Endodermal cell (in vitro differentiated cells): ENCODE data around the gene UPF2. TPM values are rescaled to one million over a fixed set of nuclear protein-coding genes. Genes with fewer than 3 reads are reported as not detected.

Experiments used
- DNase-seq: peaks from one replicate; pipeline ENCODE4 v3.0.0-alpha.2; 2017
- H3K27ac ChIP-seq: 2 replicates; pipeline ENCODE4 v1.5.1; 2013; ENCODE audit warnings: mild to moderate bottlenecking, low read depth, low read length, moderate library complexity
- H3K27me3 ChIP-seq: 2 replicates; pipeline ENCODE4 v1.6.1; 2013; ENCODE audit warnings: mild to moderate bottlenecking, low read length, moderate library complexity; ENCODE audit not compliant: insufficient read depth, control insufficient read depth, poor library complexity, severe bottlenecking
- H3K36me3 ChIP-seq: 2 replicates; pipeline ENCODE4 v1.7.0; 2013; ENCODE audit warnings: mild to moderate bottlenecking, low read length, moderate library complexity; ENCODE audit not compliant: control insufficient read depth, insufficient read depth
- H3K4me1 ChIP-seq: one replicate; pipeline ENCODE4 v1.7.0; 2013; ENCODE audit warnings: low read length; ENCODE audit not compliant: control insufficient read depth, insufficient read depth
- H3K4me3 ChIP-seq: 2 replicates; pipeline ENCODE4 v1.5.1; 2013; ENCODE audit warnings: mild to moderate bottlenecking, low read length, moderate library complexity
- H3K9ac ChIP-seq: 2 replicates; pipeline ENCODE4 v1.6.1; 2013; ENCODE audit warnings: mild to moderate bottlenecking, low read length, moderate library complexity; ENCODE audit not compliant: poor library complexity, severe bottlenecking; ENCODE audit errors: extremely low read depth
- H3K9me3 ChIP-seq: 2 replicates; pipeline ENCODE4 v1.6.1; 2013; ENCODE audit warnings: mild to moderate bottlenecking, low read length, moderate library complexity; ENCODE audit not compliant: control insufficient read depth
- H3K27ac Mint-ChIP-seq: 2 replicates; pipeline ENCODE4 v1.8.0; 2020; ENCODE audit warnings: mixed read lengths
- H3K27me3 Mint-ChIP-seq: 2 replicates; pipeline ENCODE4 v1.8.0; 2021; ENCODE audit warnings: mild to moderate bottlenecking, mixed read lengths; ENCODE audit not compliant: insufficient read depth
- H3K36me3 Mint-ChIP-seq: 2 replicates; pipeline ENCODE4 v1.8.0; 2020; ENCODE audit warnings: low read depth, mixed read lengths
- H3K4me1 Mint-ChIP-seq: 2 replicates; pipeline ENCODE4 v1.8.0; 2020; ENCODE audit warnings: mixed read lengths
- H3K4me3 Mint-ChIP-seq: 2 replicates; pipeline ENCODE4 v1.8.0; 2020; ENCODE audit warnings: mild to moderate bottlenecking, moderate library complexity, mixed read lengths
- H3K9me3 Mint-ChIP-seq: 2 replicates; pipeline ENCODE4 v1.8.0; 2020; ENCODE audit warnings: mild to moderate bottlenecking, mixed read lengths
- WGBS, 2 experiments: methylation state at CpG; one replicate each; pipeline versions ENCODE4 v1.1.5 to v1.1.7; 2013; ENCODE audit warnings: missing lambda C conversion rate in 2 of 2, mixed read lengths in 1 of 2; ENCODE audit not compliant: insufficient coverage in 1 of 2, insufficient read length in 1 of 2; 5-methylcytosine and 5-hydroxymethylcytosine counted together
- total RNA-seq, 2 donors: library from RNA; stranded (reverse); fragmentation: NEBNext Ultra II Directional in 1 of 2; extraction: Animal tissue kit (Norgen Biotek cat#: 25700) in 1 of 2; gene quantifications; 2 replicates in 1 of 2; 3 replicates in 1 of 2; pipeline ENCODE4 v1.2.1, GENCODE V29; 2021
- TF ChIP-seq, protein P1 (sequence below): fragments of 200-600 bp; sonication (generic); conservative IDR thresholded peaks from 2 replicates; pipeline ENCODE4 v1.5.0; 2021; ENCODE audit warnings: antibody characterized with exemption, mild to moderate bottlenecking

Gene UPF2
- total RNA-seq, 2 donors from 2014 or later: 16.8 to 23.4 TPM

DNA sequence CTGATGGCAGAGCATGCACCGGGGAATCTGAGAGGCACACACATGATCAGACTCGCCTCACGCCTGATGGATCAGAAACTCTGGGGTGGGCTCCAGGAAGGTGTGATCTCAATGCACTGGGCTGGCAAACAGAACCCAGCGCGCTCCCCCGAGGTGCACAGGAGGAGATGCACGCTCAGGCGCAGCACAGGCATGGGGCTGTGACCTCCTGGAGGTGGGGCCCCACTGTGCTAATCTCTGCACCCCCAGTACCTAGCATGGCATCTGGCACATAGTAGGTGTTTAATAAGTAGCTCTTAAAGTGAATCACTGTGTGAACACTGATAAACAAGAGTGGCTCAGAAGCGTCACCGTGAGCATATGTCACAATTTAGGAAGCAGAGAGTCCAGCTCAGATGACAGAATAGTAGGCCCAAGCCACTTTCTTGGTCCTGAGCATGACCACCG, 161.6 kb downstream of the UPF2 start:
- Mint-ChIP-seq H3K27ac (no peak overlapping the region), H3K27me3 (peaks cover 2% of the 10 kb centered on the region), H3K4me1 (peaks cover 4% of the 10 kb centered on the region), H3K36me3 (no peaks in the 10 kb centered on the region), H3K4me3 (no peak overlapping the region), H3K9me3 (no peaks in the 10 kb centered on the region)
- Histone ChIP-seq H3K9me3 (no peaks in the 10 kb centered on the region), H3K27ac (no peak overlapping the region), H3K4me3 (no peak overlapping the region), H3K27me3 (no peaks in the 10 kb centered on the region), H3K4me1 (no peaks in the 10 kb centered on the region), H3K9ac (no peak overlapping the region), H3K36me3 (no peaks in the 10 kb centered on the region)
- no peak for DNase-seq
- WGBS, 2 experiments: 85 to 86% methylated on average over 8 to 11 of the region's 11 CpGs
- TF ChIP-seq, protein P1, sequence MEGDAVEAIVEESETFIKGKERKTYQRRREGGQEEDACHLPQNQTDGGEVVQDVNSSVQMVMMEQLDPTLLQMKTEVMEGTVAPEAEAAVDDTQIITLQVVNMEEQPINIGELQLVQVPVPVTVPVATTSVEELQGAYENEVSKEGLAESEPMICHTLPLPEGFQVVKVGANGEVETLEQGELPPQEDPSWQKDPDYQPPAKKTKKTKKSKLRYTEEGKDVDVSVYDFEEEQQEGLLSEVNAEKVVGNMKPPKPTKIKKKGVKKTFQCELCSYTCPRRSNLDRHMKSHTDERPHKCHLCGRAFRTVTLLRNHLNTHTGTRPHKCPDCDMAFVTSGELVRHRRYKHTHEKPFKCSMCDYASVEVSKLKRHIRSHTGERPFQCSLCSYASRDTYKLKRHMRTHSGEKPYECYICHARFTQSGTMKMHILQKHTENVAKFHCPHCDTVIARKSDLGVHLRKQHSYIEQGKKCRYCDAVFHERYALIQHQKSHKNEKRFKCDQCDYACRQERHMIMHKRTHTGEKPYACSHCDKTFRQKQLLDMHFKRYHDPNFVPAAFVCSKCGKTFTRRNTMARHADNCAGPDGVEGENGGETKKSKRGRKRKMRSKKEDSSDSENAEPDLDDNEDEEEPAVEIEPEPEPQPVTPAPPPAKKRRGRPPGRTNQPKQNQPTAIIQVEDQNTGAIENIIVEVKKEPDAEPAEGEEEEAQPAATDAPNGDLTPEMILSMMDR: no peak

DNA sequence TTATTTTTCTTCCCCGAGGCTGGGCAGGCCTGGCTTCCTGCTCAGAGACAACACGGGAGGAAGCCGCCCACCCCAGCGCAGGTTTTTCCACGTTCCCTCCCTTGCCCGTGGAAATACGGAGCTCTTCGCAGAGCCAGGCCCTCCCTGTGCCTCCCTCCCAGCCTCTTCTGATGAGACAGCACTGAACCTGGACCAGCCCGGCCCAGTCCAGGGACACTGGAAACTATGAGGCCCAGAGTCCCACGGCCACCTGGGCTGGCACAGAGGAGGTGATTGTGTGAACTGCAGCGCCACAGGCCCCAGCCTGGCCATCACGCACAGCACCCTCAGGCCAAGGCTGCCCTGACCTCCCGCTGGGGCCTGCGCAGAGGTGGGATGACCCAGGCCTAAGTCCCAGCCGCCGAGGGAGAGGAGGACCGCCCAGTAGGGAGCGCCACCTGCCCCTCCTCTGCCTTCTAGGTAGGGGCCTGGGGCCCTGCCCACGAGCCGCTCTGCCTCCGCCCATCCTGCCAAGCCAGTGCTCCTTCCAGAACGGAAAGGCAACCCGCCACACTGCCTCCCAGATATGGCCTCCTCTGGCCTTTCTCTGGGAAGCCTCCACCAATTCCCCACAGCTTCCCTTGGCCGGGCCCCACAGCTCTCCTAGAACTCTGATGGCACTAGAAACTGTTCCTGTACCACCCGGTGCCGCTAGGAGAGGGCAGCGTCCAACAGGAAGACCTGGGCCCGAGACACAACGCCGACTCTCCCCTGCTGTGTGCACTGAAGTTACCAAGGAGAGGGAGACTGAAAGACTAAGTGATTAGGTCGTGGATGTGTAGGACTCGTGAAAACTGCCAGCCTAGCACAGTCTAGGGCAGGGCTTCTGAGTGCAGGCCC, 162.2 kb downstream of the UPF2 start:
- 82 to 84% methylated on average over 21 to 32 of the region's 32 CpGs for WGBS, 2 experiments
- Histone ChIP-seq H3K9ac (no peak overlapping the region), H3K27ac (no peak overlapping the region), H3K4me1 (peaks cover 1% of the 10 kb centered on the region), H3K4me3 (no peak overlapping the region), H3K27me3 (no peaks in the 10 kb centered on the region), H3K36me3 (no peaks in the 10 kb centered on the region), H3K9me3 (no peaks in the 10 kb centered on the region)
- H3K4me1 Mint-ChIP-seq: peaks cover 9% of the 10 kb centered on the region
- DNase-seq: peak; percentile 80
- no peaks in the 10 kb centered on the region for H3K9me3 Mint-ChIP-seq
- H3K27me3 Mint-ChIP-seq: peaks cover 2% of the 10 kb centered on the region
- TF ChIP-seq, protein P1: peak; percentile 36
- peak overlapping the region; percentile 48 for H3K27ac Mint-ChIP-seq
- H3K36me3 Mint-ChIP-seq: no peaks in the 10 kb centered on the region
- H3K4me3 Mint-ChIP-seq: no peak overlapping the region

DNA sequence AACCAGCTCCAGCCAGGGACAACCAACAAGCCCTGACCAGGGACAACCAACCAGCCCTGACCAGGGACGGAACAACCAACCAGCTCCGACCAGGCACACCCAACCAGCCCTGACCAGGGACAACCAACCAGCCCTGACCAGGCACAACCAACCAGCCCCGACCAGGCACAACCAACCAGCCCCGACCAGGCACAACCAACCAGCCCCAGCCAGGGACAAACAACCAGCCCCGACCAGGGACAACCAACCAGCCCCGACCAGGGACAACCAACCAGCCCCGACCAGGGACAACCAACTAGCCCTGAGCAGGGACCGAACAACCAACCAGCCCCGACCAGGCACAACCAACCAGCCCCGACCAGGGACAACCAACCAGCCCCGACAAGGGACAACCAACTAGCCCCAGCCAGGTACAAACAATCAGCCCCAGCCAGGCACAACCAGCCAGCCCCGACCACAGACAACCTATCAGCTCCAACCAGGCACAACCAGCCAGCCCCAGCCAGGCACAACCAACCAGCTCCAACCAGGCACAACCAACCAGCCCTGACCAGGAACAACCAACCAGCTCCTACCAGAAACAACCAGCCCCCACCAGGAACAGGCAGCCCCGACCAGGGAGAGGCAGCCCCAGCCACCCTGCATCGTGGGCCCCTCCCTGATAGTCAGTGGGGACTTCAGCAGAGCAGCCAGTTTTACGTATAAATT, 163.1 kb downstream of the UPF2 start:
- H3K27me3 Mint-ChIP-seq: peaks cover 2% of the 10 kb centered on the region
- 87% methylated on average over 15 of the region's 15 CpGs; no CpG with 5 or more reads in 1 of the 2 experiments for WGBS, 2 experiments
- H3K36me3 Mint-ChIP-seq: no peaks in the 10 kb centered on the region
- TF ChIP-seq, protein P1: no peak
- Histone ChIP-seq H3K4me1 (peaks cover 6% of the 10 kb centered on the region), H3K27me3 (no peaks in the 10 kb centered on the region), H3K4me3 (no peak overlapping the region), H3K9ac (no peak overlapping the region), H3K9me3 (no peaks in the 10 kb centered on the region), H3K36me3 (no peaks in the 10 kb centered on the region), H3K27ac (no peak overlapping the region)
- peak; percentile 45 for DNase-seq
- no peak overlapping the region for H3K27ac Mint-ChIP-seq
- no peak overlapping the region for H3K4me3 Mint-ChIP-seq
- peaks cover 15% of the 10 kb centered on the region for H3K4me1 Mint-ChIP-seq
- H3K9me3 Mint-ChIP-seq: no peaks in the 10 kb centered on the region
